Measurements from ENCODE around the gene PREB.
"Not testable (repeated sequence)": the region's sequence is repeated elsewhere in the genome, so short reads cannot be mapped to it uniquely, and the experiment has no call there.

PREB gene

GRCh38 chr2:27127883-27128667 lies 6.4 kb downstream of the PREB start:
- H3K4me3 ChIP-seq (replicated peaks in 1 of 2; ENCODE audit: low read depth in 2 of 2, low read length in 2 of 2) = no peak overlapping the region
- DNase-seq (ENCODE audit: low read depth in 2 of 2) = no peak
- TF ChIP-seq CTCF (IDR thresholded peaks at IDR 0.05; ENCODE audit: low read depth, low read length) = no peak

GRCh38 chr2:27126252-27126710 lies 8.2 kb downstream of the PREB start:
- TF ChIP-seq CTCF (IDR thresholded peaks at IDR 0.05; ENCODE audit: low read depth, low read length) = no peak
- no peak overlapping the region for H3K4me3 ChIP-seq (replicated peaks in 1 of 2; ENCODE audit: low read depth in 2 of 2, low read length in 2 of 2)
- DNase-seq (ENCODE audit: low read depth in 2 of 2) = no peak

- DNase-seq (ENCODE audit: low read depth in 2 of 2) = no peak
- H3K4me3 ChIP-seq (replicated peaks in 1 of 2; ENCODE audit: low read depth in 2 of 2, low read length in 2 of 2) = no peak overlapping the region
- no peak for TF ChIP-seq CTCF (IDR thresholded peaks at IDR 0.05; ENCODE audit: low read depth, low read length)
These were observed 9.3 kb downstream of the PREB start for GRCh38 chr2:27125104-27125503.

GRCh38 chr2:27123302-27124150 lies 10.9 kb downstream of the PREB start, which contains the start of gene ABHD1:
Gene ABHD1, plus strand, starts transcription at chr2:27123815. Its CDS starts 134 bp downstream, at chr2:27123949.
- TF ChIP-seq CTCF (IDR thresholded peaks at IDR 0.05; ENCODE audit: low read depth, low read length) = no peak
- peak within 1 kb of the TSS; percentile 55 to 61 for H3K4me3 ChIP-seq (replicated peaks in 1 of 2; ENCODE audit: low read depth in 2 of 2, low read length in 2 of 2)
- peak in 1 of 2 donors; percentile 17 for DNase-seq (ENCODE audit: low read depth in 2 of 2)

- no peak for TF ChIP-seq CTCF (IDR thresholded peaks at IDR 0.05; ENCODE audit: low read depth, low read length)
- H3K4me3 ChIP-seq (replicated peaks in 1 of 2; ENCODE audit: low read depth in 2 of 2, low read length in 2 of 2) = no peak overlapping the region
- no peak for DNase-seq (ENCODE audit: low read depth in 2 of 2)
These were observed 11.6 kb downstream of the PREB start for GRCh38 chr2:27122791-27123190.

GRCh38 chr2:27121906-27122305 lies 12.5 kb downstream of the PREB start:
- H3K4me3 ChIP-seq (replicated peaks in 1 of 2; ENCODE audit: low read depth in 2 of 2, low read length in 2 of 2) = no peak overlapping the region
- no peak for DNase-seq (ENCODE audit: low read depth in 2 of 2)
- TF ChIP-seq CTCF (IDR thresholded peaks at IDR 0.05; ENCODE audit: low read depth, low read length) = no peak

GRCh38 chr2:27119330-27119670 lies 15.1 kb downstream of the PREB start:
- peak overlapping the region; percentile 11 to 48 for H3K4me3 ChIP-seq (replicated peaks in 1 of 2; ENCODE audit: low read depth in 2 of 2, low read length in 2 of 2)
- not testable (repeated sequence) for DNase-seq (ENCODE audit: low read depth in 2 of 2)

Measured in cardiac fibroblast (primary cell).